Endometrial microvascular endothelial cells (primary cell): ENCODE results near the gene GID4. TPM values are rescaled to one million over a fixed set of nuclear protein-coding genes. Genes with fewer than 3 reads are reported as not detected.

ENCODE experiments used
- in situ Hi-C: cut with HindIII; loops from 2 replicates; pipeline ENCODE4 v1.10.0; 2017; ENCODE audit warnings: low sequenced_read_pairs, low pct_unique_long_range_greater_than_20kb; ENCODE audit errors: inconsistent ontology term
- total RNA-seq: library from RNA; depleted of rRNA; stranded (reverse); fragments of >200 nt; gene quantifications from one replicate; pipeline ENCODE4 v1.2.3, GENCODE V29; 2015; ENCODE audit errors: inconsistent ontology term

The GID4 gene
- total RNA-seq, 1 donor from 2014 or later = 9.5 TPM

DNA sequence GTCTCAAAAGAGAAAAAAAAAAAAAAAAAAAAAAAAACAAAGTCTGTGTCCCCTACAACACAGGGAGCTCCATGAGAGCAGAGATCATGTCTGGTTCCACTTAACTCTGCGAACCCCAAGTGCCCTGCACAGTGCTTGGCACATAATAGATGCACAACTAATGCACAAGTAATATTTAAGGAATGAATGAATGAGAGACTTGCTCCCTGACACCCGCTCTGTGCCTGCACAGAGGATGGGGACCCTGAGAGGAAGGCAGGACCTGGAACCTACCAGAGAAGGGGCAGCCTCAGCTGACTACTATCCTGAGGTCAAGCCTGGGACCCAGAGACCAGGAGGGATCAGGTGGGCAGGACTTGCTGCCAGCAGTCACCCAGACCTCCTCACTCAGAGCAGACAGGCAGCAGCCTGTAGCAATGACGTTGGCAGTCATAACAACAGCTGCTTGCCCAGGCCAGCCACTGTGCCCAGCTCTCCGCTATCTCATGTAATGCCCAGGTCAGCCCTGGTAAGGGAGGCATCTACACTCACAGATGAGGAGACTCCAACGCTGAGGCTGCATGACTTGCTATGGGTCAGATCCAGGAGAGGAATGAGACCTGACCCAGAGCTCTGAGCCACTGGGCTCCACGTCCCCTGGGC lies 72.2 kb downstream of the GID4 start:
- in situ Hi-C loops = no loop called here

- in situ Hi-C loops = no loop called here
Observed at GRCh38 chr17:18115517-18115916, 76.3 kb downstream of the GID4 start.

DNA sequence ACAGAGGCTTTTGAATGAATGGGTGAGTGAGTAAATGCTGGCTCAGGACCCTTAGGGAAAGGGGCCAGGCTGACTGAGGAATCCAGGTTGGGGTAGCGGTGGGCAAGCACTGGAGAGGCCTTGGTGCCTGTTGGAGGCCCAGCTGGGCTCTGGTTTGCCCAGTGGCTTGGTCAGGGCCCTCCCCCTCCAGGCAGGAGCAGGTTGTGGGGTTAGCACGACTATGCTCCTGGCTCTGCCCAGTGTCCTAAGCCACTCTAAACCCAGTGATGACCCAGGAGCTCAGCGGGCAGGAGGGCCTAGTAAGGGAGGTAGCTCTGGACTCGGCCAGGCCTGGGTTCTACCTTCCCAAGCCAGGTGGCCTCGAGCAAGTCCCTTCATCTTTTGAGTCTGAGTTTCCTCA lies 76.9 kb downstream of the GID4 start:
- in situ Hi-C loops = no loop called here

DNA sequence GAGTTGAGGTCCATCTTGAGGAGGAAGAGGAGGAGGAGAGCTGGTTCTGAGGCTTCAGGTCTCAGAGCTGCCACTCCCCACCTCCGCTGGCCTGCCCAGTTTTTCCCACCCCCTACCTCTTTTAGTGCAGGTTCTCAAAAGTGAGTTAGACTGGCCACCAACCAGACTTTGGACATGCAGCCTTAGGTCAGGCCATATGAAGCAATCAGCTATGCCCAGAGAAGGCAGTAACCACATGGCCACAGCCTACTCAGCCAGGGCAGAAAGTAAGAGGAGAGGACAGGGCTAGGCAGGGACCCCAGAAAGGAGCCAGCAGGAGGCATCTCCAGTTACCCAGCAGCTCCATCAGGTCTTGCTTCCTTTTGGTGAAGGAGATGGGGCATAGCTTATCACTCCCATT lies 78.3 kb downstream of the GID4 start:
- in situ Hi-C loops = no loop called here

Other genes starting within 250 kb of the GID4 start
- gene SREBF1, start 202.4 kb upstream of the GID4 start, total RNA-seq = 49.8 TPM
- 68.5 TPM for gene TOM1L2, start 67.0 kb upstream of the GID4 start, total RNA-seq
- gene DRC3, start 66.5 kb upstream of the GID4 start, total RNA-seq = 6.5 TPM
- gene ATPAF2, start 240 bp upstream of the GID4 start, total RNA-seq = 13.1 TPM
- gene DRG2, start 48.5 kb downstream of the GID4 start, total RNA-seq = 80.5 TPM
- gene MYO15A, start 69.3 kb downstream of the GID4 start, total RNA-seq = not detected
- gene ALKBH5, start 144.4 kb downstream of the GID4 start, total RNA-seq = 104 TPM
- 47.8 TPM for gene LLGL1, start 186.2 kb downstream of the GID4 start, total RNA-seq
- gene FLII, start 219.3 kb downstream of the GID4 start, total RNA-seq = 445 TPM
- 9.8 TPM for gene MIEF2, start 221.3 kb downstream of the GID4 start, total RNA-seq